Left hindlimb (tissue), 1 donor: ENCODE data around the gene NR1H3.

Experiments
- DNase-seq: peaks from one replicate; pipeline ENCODE4 v3.0.0-alpha.2; 2018

The NR1H3 gene

DNA sequence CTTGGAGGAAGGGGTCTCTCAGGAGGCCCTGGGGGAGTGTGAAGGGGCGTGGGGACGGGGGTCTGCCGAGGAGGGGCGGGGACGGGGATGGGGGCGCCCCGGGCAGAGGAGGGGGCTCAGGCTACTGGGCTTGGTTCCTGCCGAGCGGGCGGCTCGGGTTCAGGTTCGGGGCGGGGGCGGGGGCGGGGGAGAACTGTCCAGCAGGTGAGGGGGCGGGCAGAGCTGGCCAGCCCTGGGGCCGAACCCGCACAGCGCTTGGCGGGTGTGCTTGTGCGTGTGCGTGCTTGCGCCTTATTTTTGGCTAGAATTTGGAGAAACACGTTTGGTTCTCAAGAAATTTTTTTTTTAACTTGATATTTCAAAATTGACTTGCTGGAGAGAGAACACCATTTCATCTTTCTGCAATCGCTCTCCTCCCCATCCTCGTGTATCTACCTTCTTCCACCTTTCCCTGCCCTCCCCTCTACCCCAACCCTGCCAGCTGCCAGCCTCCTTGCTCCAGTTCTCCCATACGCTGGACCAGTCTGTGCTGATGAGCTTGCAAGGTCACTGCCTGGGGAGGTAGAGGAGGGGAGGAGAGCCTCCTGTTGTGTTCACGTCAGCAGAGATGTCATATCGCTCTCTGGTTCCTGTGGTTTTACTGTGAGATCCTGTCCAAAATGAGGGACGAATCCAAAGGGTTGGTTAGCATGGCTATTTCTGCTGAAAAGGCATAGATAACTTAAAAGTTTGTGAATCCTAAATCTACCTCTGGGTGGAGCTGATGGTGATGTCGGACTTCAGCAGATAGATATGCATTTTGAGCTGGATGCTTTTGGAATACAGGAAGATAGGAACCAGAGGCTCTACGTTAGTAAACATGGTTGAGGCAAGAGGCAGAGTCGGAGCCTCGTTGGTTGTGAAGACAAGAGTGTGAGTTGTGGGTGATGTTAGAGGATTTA is 12.8 kb downstream of the NR1H3 start:
- DNase-seq = no peak

DNA sequence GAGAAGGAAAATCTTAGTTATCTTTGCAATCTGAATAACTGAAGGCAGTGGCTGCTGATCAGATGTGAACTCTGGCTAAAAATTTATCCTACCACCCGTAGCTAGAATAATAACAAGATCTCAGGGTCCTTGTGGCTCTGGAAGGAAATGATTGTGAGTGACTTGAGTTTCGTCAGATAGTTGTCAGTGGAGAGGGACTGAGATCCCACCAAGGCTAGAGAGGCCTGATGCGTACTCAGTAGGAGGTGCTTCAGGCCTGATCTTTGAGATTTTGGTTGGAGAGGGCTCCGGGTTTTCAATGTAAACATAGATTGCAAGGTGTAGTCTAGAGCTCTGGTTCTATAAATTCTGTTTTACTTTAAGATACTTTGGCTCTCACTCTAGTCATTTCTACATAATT is 13.5 kb downstream of the NR1H3 start:
- DNase-seq = no peak

DNA sequence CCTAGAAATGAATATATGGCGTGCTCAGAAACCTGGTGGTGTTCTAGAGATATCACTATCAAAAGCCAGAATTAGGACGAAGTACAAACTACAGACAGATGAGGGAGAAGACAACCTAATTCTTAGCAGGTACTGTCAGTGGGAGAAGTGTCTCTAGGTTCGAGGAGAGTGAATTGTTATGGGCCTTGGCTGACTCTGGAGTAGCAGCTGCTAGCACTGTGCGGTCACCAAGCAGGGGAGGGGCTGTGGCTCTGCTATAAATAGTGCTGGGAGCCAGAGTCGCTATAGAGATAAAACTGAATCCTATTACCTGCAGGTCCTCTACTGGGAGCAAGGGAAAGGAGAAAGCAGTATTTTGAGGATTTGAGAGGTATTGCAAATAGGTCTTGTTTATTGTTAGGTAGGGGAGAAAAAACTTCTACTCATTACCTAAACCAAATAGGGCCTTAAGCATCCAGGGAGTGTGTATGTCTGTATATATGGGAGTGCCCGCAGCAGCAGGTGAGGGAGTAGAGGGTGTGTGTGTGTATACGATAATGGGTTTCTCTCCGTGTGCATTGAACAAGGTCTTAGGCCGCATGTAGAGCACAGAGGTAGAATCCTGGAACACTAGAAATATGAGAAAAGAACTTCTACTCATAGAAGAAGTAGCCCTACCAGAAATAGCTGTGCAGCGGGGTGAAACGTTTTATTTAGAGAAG is 14.3 kb downstream of the NR1H3 start:
- DNase-seq = no peak

GRCh38 chr11:47272706-47273105 is 14.9 kb downstream of the NR1H3 start:
- DNase-seq = no peak

GRCh38 chr11:47274495-47275235 is 16.9 kb downstream of the NR1H3 start:
- DNase-seq = no peak

GRCh38 chr11:47276923-47277322 is 19.1 kb downstream of the NR1H3 start:
- DNase-seq = no peak

DNA sequence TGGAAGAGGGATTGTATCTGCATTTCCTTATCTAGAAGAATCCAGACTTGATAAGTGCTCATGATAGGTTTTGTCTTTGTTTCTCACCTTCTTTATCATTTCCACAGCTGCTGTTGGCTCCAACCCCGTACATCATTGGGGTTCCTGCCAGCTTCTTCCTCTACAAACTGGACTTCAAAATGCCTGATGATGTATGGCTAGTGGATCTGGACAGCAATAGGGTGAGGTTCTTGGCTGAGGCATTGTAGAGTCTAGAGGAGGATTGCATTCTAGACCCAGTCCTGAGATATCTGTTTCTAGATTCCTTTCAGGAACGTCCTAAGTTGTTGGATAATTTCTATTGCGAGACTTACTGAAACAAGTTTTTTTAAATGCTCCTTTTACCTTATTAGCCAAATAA is 20.3 kb downstream of the NR1H3 start:
- DNase-seq = no peak

GRCh38 chr11:47278769-47279168 is 21.0 kb downstream of the NR1H3 start:
- no peak for DNase-seq

- no peak for DNase-seq
Measured at GRCh38 chr11:47280099-47280498, 22.3 kb downstream of the NR1H3 start.

DNA sequence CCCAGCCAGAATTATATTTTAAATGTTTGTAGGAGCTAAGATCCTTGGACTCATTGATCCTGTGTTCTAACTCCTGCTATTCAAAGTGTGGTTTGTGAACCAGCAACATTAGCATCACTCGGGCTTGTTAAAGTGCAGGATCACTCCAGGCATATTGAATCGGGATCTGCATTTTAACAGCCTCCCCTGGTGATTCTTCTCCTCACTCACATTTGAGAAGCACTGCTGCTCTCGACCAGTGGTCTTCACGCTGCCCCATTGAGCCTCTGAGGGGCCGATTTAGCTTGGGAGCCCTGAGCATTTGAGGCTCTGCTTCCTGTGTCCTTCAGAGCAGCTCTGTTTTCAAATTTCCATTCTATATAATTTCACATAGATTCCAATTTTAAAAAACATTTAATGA is 23.1 kb downstream of the NR1H3 start:
- DNase-seq = no peak

GRCh38 chr11:47282462-47282861 is 24.7 kb downstream of the NR1H3 start:
- no peak for DNase-seq

- no peak for DNase-seq
Measured at GRCh38 chr11:47284151-47284550, 26.4 kb downstream of the NR1H3 start.

- no peak for DNase-seq
Measured at GRCh38 chr11:47285969-47286770, 28.4 kb downstream of the NR1H3 start.

DNA sequence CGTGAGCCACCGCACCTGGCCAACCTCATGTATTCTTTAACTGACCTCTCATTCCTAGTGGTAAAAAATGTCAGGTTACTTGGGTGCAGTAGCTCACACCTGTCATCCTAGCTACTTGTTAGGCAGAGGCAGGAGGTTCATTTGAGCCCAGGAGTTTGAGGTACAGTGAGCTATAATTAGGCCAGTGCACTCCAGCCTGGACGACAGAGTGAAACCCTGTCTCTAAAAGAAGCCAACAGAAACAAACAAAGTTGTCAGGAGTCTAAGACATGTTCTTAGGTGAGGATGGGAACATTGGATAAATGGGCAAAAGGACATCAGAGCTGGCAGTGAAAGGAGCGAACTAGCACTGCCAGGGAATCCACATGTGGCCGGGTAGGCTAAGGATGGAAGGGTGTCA is 30.3 kb downstream of the NR1H3 start:
- DNase-seq = no peak

DNA sequence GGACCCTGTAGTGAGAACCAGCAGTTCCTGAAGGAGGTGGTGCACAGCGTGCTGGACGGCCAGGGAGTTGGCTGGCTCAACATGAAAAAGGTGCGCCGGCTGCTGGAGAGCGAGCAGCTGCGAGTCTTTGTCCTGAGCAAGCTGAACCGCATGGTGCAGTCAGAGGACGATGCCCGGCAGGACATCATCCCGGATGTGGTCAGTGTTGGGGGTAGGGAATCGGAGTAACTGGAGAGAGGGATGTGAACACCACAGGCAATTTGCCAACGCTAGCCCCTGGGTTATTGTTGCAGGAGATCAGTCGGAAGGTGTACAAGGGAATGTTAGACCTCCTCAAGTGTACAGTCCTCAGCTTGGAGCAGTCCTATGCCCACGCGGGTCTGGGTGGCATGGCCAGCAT is 32.1 kb downstream of the NR1H3 start:
- no peak for DNase-seq

DNA sequence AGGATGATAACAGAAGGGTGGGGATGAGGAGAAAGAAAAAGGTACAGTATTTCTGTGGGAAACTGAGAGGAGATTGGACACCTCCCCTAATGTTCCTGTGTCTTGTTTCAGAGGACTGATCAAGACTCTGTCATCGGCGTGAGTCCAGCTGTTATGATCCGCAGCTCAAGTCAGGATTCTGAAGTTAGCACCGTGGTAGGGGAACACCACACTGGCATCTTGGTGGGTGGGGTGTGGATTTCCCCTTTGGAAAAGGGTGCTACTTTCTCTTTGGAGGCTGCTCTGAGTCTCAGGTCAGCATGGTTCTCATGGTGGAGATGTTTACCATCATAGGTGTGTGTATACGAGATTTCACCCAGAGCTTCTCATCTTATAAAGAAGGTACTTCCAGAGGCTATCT is 37.6 kb downstream of the NR1H3 start:
- DNase-seq = no peak

DNA sequence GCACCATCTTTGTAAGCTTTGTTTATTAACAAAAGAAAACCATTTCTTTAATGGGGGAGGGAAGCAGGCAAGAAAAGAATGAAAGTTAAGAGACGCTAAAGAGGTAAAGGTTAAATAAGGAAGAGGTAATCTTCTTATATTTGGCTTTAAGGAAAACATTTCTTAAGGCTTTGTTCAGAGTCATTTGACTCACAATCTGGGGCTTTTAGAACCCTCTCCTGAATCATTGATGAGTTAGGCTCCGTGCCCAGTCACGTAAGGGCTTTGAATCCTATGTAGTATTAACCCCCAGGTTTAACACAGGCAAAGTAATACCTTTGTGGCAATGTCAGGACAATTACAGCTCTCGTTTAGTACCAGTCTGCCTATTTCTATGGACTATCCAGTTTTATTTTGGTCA is 38.2 kb downstream of the NR1H3 start:
- DNase-seq = no peak

DNA sequence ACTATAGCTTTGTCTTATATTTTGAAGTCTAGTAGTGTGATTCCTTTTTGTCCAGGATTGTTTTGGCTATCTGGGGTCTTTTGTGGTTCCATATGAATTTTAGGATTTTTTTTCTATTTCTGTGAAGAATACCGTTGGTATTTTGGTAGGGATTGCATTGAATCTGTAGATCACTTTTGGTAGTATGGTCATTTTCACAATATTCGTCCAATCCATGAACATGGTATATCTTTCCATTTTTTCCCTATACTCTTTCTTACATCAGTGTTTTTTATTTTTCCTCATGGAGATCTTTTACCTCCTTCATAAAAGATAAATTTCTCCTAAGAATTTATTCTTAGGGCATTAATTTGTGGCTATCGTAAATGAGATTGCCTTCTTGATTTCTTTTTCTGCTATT is 41.3 kb downstream of the NR1H3 start:
- no peak for DNase-seq

DNA sequence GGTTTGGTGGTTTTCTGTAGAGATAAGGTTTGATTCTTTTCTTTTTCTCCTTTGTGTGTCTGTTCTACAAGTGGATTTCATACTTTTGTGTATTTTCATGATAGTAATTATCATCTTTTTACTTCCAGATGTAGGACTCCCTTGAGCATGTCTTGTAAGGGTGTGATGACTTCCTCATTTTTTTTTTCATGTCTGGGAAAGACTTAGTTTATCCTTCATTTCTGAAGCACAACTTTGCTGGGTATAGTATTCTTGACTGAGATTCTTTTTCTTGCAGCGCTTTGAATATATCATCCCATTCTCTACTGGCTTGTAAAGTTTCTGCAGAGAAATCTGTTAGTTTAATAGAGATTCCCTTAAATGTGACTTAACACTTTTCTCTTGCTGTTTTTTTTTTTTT is 45.1 kb downstream of the NR1H3 start:
- DNase-seq = no peak

DNA sequence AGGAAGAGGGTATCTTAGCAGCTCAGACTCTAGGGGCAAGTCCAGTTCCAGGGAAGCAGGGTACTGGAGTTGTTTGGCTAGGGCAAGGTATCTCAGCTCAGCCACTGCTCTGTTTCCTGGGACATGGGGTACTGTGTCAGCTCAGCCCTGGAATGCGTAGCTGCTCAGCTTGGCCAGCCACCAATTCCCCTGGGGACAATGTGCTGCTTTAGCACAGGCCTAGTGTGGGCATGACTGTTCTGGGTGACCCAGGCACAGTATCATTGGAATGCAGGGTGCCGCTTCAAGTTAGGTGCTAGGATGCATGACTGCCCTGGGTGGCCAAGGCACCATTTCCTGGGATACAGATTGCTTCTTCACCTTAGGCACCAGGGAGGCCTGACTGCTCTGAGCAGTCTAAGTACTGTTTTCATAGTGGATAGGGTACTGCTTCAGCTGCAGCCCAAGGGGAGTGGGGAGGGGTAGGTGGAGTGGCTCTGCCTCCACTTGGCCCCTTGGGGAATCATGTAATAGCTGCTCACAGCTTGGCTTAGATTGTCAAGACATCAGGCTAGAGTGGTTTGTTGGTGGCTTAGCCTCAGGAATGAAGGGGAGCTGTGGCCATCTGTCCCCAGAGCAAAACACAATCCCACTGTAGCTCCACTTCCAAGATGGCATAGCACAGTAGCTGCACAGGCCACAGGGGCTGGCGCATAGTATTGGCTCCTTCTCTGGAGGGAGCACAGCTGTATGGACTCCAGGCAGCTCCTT is 48.1 kb downstream of the NR1H3 start:
- DNase-seq = no peak

DNA sequence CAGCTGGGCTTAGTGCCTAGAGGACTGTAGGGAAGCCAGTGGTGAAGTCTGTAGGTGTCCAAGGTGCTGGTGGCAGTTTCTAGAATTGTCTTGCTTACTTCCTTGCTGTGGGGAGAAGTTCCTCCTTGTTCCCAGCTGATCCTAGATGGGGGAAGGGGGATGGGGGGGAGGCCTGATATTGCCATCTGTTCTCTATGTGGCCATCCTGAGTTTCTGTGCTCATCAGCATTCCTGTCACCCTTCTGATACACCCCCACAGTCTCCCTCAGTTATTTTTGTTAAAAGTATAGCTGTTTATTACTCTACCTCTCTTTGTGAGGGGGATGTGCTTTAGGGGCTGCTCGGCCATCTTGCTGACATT is 48.7 kb downstream of the NR1H3 start:
- no peak for DNase-seq
